SU-DHL-6 (cell line): ENCODE results near the gene NFAT5.

ENCODE experiments used
- CTCF ChIP-seq: fragments of 200-600 bp; sonication (generic); IDR thresholded peaks from one replicate; pipeline ENCODE4 v1.5.1; 2017; ENCODE audit warnings: antibody characterized with exemption, mild to moderate bottlenecking, low read length, moderate library complexity; ENCODE audit not compliant: insufficient read depth, poor library complexity, severe bottlenecking
- EZH2phosphoT487 ChIP-seq: fragments of 200-600 bp; sonication (generic), shearing (Covaris generic); conservative IDR thresholded peaks from 2 replicates; pipeline ENCODE4 v1.6.1; 2018; ENCODE audit warnings: mild to moderate bottlenecking, antibody characterized with exemption, low read length, moderate library complexity, mixed read lengths

GRCh38 chr16:69717066-69717465 lies 151.3 kb downstream of the NFAT5 start:
- TF ChIP-seq CTCF (no peak), EZH2phosphoT487 (no peak)
